ENCODE measurements around the gene HIVEP1.

- TF ChIP-seq CTCF (IDR thresholded peaks at IDR 0.05) (no peak), POLR2A (IDR thresholded peaks at IDR 0.05) (no peak)
Measured at GRCh38 chr6:12173661-12174060, 161.5 kb downstream of the HIVEP1 start.

All from right lobe of liver (tissue), 4 donors.